Nephron (organoid): ENCODE data around the gene RSPO4.

Source experiments
- H3K27ac Mint-ChIP-seq, 3 experiments: 2 replicates each; pipeline ENCODE4 v1.8.0; 2020; ENCODE audit warnings: mixed read lengths in 3 of 3, mild to moderate bottlenecking in 2 of 3, moderate library complexity in 1 of 3
- H3K27me3 Mint-ChIP-seq: 2 replicates; pipeline ENCODE4 v1.8.0; 2021; ENCODE audit warnings: low read depth, mild to moderate bottlenecking, moderate library complexity, mixed read lengths
- H3K36me3 Mint-ChIP-seq: 2 replicates; pipeline ENCODE4 v1.8.0; 2020; ENCODE audit warnings: low read depth, mixed read lengths
- H3K4me1 Mint-ChIP-seq: 2 replicates; pipeline ENCODE4 v1.8.0; 2020; ENCODE audit warnings: mixed read lengths
- H3K4me3 Mint-ChIP-seq, 3 experiments: 2 replicates each; pipeline ENCODE4 v1.8.0; 2020; ENCODE audit warnings: mild to moderate bottlenecking in 3 of 3, mixed read lengths in 3 of 3, moderate library complexity in 2 of 3
- H3K9me3 Mint-ChIP-seq: 2 replicates; pipeline ENCODE4 v1.8.0; 2020; ENCODE audit warnings: mixed read lengths
- CTCF ChIP-seq, 3 experiments: fragments of 200-600 bp; sonication (generic); IDR thresholded peaks; one replicate each; pipeline ENCODE4 v1.5.0; 2021; ENCODE audit warnings: antibody characterized with exemption in 3 of 3; ENCODE audit not compliant: unreplicated experiment in 3 of 3

RSPO4 gene

GRCh38 chr20:1002682-1003561 lies 811 bp upstream of the RSPO4 start:
- TF ChIP-seq CTCF (IDR thresholded peaks at IDR 0.05; ENCODE audit: unreplicated experiment in 3 of 3): no peak
- Mint-ChIP-seq H3K27ac (peak overlapping the region in 1 of 3 experiments; percentile 24), H3K27me3 (peaks cover 60% of the 10 kb centered on the region), H3K4me3 (peak overlapping the region; percentile 58 to 92 (median 80)), H3K4me1 (peaks cover 9% of the 10 kb centered on the region), H3K9me3 (no peaks in the 10 kb centered on the region), H3K36me3 (no peaks in the 10 kb centered on the region)

DNA sequence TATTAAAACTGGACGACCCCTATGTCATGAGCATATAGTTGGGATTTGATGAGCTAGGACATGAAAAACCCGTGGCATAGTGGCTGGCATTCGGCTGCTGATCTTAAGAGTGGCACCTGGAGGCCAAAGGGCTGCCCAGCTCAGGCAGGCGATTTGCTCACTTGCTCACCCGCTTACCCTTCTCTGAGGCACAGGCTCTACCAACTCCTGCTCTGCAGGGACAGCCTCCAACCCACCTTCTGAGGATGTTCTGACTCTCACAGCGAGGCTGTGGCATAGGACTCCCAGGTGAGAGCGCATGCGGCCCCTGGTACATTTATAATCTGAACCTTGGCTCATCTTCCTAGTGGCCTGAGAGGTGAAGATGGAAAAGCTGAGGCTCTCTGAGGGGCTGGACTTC lies 995 bp downstream of the RSPO4 start:
- Mint-ChIP-seq H3K27me3 (peaks cover 60% of the 10 kb centered on the region), H3K27ac (no peak overlapping the region), H3K9me3 (no peaks in the 10 kb centered on the region), H3K4me3 (peak overlapping the region in 2 of 3 experiments; percentile 21 to 70), H3K36me3 (no peaks in the 10 kb centered on the region), H3K4me1 (peaks cover 9% of the 10 kb centered on the region)
- TF ChIP-seq CTCF (IDR thresholded peaks at IDR 0.05; ENCODE audit: unreplicated experiment in 3 of 3): no peak

- peaks cover 9% of the 10 kb centered on the region for H3K4me1 Mint-ChIP-seq
- TF ChIP-seq CTCF (IDR thresholded peaks at IDR 0.05; ENCODE audit: unreplicated experiment in 3 of 3): no peak
- no peak overlapping the region for H3K4me3 Mint-ChIP-seq
- no peaks in the 10 kb centered on the region for H3K36me3 Mint-ChIP-seq
- H3K27ac Mint-ChIP-seq: no peak overlapping the region
- H3K9me3 Mint-ChIP-seq: no peaks in the 10 kb centered on the region
- H3K27me3 Mint-ChIP-seq: peaks cover 36% of the 10 kb centered on the region
Measured at GRCh38 chr20:998231-998830, 3.8 kb downstream of the RSPO4 start.

DNA sequence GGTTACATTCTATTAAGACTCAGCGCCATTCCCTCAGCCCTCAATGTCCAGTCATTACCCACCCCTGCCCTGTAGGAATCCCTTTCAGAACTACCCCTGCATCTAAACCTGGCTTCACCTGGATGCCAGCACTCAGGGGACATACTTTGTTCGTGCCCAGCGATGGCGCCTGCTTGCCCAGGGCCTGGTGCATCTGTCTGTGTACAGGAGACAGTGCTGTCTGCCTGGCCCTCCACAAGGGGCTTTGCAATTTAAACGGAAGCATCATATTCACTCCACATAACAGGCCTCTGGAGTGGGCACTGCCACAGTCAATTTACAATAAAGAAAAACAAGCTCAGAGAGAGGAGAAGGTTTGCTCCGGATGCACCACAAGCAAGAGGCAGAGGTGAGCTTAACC lies 4.6 kb downstream of the RSPO4 start:
- Mint-ChIP-seq H3K4me3 (no peak overlapping the region), H3K27ac (no peak overlapping the region), H3K4me1 (peaks cover 2% of the 10 kb centered on the region), H3K27me3 (peaks cover 27% of the 10 kb centered on the region), H3K9me3 (no peaks in the 10 kb centered on the region), H3K36me3 (no peaks in the 10 kb centered on the region)
- TF ChIP-seq CTCF (IDR thresholded peaks at IDR 0.05; ENCODE audit: unreplicated experiment in 3 of 3): no peak

DNA sequence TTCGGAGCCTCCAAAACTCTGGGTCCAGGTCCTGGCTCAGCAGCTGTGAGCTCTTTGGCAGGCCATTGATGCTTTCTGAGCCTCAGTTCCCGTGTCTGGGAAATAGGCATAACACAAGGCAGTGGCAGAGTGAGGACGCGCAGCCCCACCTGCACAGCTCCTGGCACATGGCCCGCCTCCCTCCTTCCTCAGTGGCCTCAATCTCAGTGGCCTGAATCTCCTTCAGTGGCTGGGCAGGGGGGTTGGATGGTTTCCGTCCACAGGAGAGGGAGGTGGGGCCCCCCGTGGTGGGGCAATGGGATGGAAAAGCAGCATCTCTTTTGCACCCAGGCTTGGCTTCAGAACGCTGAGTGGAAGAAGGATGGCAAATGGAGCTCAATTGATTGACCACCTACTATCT lies 5.1 kb downstream of the RSPO4 start:
- H3K9me3 Mint-ChIP-seq: no peaks in the 10 kb centered on the region
- H3K4me1 Mint-ChIP-seq: no peaks in the 10 kb centered on the region
- no peak overlapping the region for H3K27ac Mint-ChIP-seq
- no peaks in the 10 kb centered on the region for H3K36me3 Mint-ChIP-seq
- H3K27me3 Mint-ChIP-seq: peaks cover 25% of the 10 kb centered on the region
- H3K4me3 Mint-ChIP-seq: no peak overlapping the region
- TF ChIP-seq CTCF (IDR thresholded peaks at IDR 0.05; ENCODE audit: unreplicated experiment in 3 of 3): no peak
